ENCODE data around the gene KLC3. TPM values are rescaled to one million over a fixed set of nuclear protein-coding genes. Genes with fewer than 3 reads are reported as not detected.

Gene KLC3
- total and polyA plus RNA-seq, 2 of the 8 experiments (the other 6 are each of a cell fraction or from before 2014, with no cell fraction given), result 1.3 to 2.8 TPM

DNA sequence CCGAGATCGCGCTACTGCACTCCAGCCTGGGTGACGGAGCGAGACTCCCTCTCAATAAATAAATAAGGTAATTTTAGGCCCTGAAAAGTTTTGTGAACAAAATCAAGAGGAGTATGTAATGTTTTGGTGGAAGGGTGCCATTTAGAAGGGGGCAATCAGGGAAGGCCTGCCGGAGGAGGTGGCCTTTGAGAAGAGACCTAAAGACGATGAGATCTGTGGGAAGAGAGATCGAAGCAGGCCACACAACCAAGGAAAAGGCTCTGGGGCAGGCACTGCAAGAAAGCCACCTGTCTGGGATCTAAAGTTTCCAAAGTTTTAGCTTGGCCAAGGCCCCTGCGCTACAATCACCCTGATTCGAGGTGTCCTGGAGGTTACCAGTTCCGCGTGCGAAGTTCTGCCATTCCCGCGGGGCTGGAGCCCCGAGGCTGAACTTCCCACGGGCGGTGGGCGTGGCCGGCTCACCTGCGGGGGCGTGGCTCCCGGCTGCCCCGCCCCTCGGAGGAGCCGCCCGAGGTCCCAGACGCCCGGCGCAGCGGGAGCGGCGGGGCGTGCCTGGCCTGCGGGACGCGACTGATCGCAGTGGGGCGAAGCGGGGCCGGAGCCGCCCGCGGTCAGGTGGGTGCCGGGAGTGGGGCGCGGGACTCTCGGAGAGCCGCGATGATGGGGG, at the start of gene KLC3 (continued):
- TF ChIP-seq, protein P1, sequence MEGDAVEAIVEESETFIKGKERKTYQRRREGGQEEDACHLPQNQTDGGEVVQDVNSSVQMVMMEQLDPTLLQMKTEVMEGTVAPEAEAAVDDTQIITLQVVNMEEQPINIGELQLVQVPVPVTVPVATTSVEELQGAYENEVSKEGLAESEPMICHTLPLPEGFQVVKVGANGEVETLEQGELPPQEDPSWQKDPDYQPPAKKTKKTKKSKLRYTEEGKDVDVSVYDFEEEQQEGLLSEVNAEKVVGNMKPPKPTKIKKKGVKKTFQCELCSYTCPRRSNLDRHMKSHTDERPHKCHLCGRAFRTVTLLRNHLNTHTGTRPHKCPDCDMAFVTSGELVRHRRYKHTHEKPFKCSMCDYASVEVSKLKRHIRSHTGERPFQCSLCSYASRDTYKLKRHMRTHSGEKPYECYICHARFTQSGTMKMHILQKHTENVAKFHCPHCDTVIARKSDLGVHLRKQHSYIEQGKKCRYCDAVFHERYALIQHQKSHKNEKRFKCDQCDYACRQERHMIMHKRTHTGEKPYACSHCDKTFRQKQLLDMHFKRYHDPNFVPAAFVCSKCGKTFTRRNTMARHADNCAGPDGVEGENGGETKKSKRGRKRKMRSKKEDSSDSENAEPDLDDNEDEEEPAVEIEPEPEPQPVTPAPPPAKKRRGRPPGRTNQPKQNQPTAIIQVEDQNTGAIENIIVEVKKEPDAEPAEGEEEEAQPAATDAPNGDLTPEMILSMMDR (IDR thresholded peaks at IDR 0.05; ENCODE audit: control extremely low read depth in 1 of 3, insufficient read depth in 1 of 3, low read depth in 1 of 3, low read length in 3 of 3), result no peak
- TF ChIP-seq KDM1A (IDR thresholded peaks at IDR 0.05; ENCODE audit: borderline replicate concordance, low read length), result no peak
- TF ChIP-seq SAP30 (IDR thresholded peaks at IDR 0.05; ENCODE audit: insufficient read depth, insufficient replicate concordance, low read length), result no peak
- no peak for TF ChIP-seq TAF7 (optimal IDR thresholded peaks at IDR 0.05; ENCODE audit: borderline replicate concordance, low read depth, low read length)
- TF ChIP-seq CREB1 (IDR thresholded peaks at IDR 0.05), result no peak
- TF ChIP-seq CBX5 (IDR thresholded peaks at IDR 0.05; ENCODE audit: low read depth, low read length), result no peak
- TF ChIP-seq FOSL1 (IDR thresholded peaks at IDR 0.05; ENCODE audit: insufficient read depth, low read depth, low read length), result no peak
- TF ChIP-seq CHD1 (IDR thresholded peaks at IDR 0.05; ENCODE audit: low read depth, low read length), result no peak
- TF ChIP-seq RXRA (IDR thresholded peaks at IDR 0.05; ENCODE audit: insufficient read depth, low read depth, low read length), result no peak
- TF ChIP-seq GABPA (IDR thresholded peaks at IDR 0.05; ENCODE audit: borderline replicate concordance, insufficient read depth, low read length), result no peak
- TF ChIP-seq SUZ12 (IDR thresholded peaks at IDR 0.05; ENCODE audit: low read length), result no peak
- no peak for TF ChIP-seq POLR2A (IDR thresholded peaks at IDR 0.05; ENCODE audit: control extremely low read depth in 1 of 2, low read depth in 2 of 2, low read length in 2 of 2)

Data from H1 (cell line).